GM04503 (cell line): ENCODE measurements around the gene MBD6.

Experiments
- DNase-seq: peaks from one replicate; pipeline ENCODE4 v3.0.0-alpha.2; 2012; ENCODE audit warnings: low read depth

Gene MBD6

GRCh38 chr12:57522011-57522886, at the start of gene MBD6:
Gene MBD6 (plus strand): TSS chr12:57522824. CDS start chr12:57524304, 1,480 bp downstream.
- no peak for DNase-seq

GRCh38 chr12:57473392-57473791, 49.2 kb upstream of the MBD6 start:
- DNase-seq: no peak

GRCh38 chr12:57473886-57474285, 48.7 kb upstream of the MBD6 start:
- no peak for DNase-seq

GRCh38 chr12:57474430-57474829, 48.2 kb upstream of the MBD6 start:
- no peak for DNase-seq

- DNase-seq: no peak
Measured at GRCh38 chr12:57474862-57475261, 47.8 kb upstream of the MBD6 start.

- DNase-seq: no peak
Measured at GRCh38 chr12:57475271-57476161, 47.1 kb upstream of the MBD6 start.

GRCh38 chr12:57476162-57476992, 46.2 kb upstream of the MBD6 start:
- DNase-seq: no peak

- no peak for DNase-seq
Measured at GRCh38 chr12:57476993-57477709, 45.5 kb upstream of the MBD6 start.

- DNase-seq: no peak
Measured at GRCh38 chr12:57477710-57478681, 44.6 kb upstream of the MBD6 start.

- no peak for DNase-seq
Measured at GRCh38 chr12:57479043-57479375, 43.6 kb upstream of the MBD6 start.

- no peak for DNase-seq
Measured at GRCh38 chr12:57479376-57480115, 43.1 kb upstream of the MBD6 start, which contains the start of gene ARHGAP9. Gene ARHGAP9 (minus strand): TSS chr12:57479866. CDS start chr12:57479406, 460 bp downstream.

- no peak for DNase-seq
Measured at GRCh38 chr12:57481671-57482070, 41.0 kb upstream of the MBD6 start.

GRCh38 chr12:57483466-57483865, 39.2 kb upstream of the MBD6 start:
- peak; percentile 44 for DNase-seq

GRCh38 chr12:57485695-57486094, 36.9 kb upstream of the MBD6 start:
- DNase-seq: no peak

- DNase-seq: no peak
Measured at GRCh38 chr12:57487055-57487596, 35.5 kb upstream of the MBD6 start.

GRCh38 chr12:57487597-57488401, 34.8 kb upstream of the MBD6 start, which contains the start of gene MARS1:
Gene MARS1 (plus strand): TSS chr12:57488068. CDS start chr12:57488091, 23 bp downstream.
- DNase-seq: peak; percentile 91

- no peak for DNase-seq
Measured at GRCh38 chr12:57488402-57489156, 34.0 kb upstream of the MBD6 start.
